Body of pancreas (tissue), 4 donors: Measurements from ENCODE around the gene KIF25.

ENCODE experiments used
- POLR2A ChIP-seq, 3 donors: fragments of 450-650 bp; IDR thresholded peaks; one replicate each; pipeline ENCODE4 v1.6.1; 2016; ENCODE audit warnings: antibody characterized with exemption in 3 of 3, mild to moderate bottlenecking in 2 of 3
- TF ChIP-seq, protein P1 (sequence below), 7 experiments: fragments of 450-650 bp in 4 of 7; fragments of 200-600 bp in 3 of 7; sonication (generic) in 3 of 7; IDR thresholded peaks; one replicate each; pipeline ENCODE4 v1.5.1; 2016 to 2019; ENCODE audit warnings: antibody characterized with exemption in 7 of 7

DNA sequence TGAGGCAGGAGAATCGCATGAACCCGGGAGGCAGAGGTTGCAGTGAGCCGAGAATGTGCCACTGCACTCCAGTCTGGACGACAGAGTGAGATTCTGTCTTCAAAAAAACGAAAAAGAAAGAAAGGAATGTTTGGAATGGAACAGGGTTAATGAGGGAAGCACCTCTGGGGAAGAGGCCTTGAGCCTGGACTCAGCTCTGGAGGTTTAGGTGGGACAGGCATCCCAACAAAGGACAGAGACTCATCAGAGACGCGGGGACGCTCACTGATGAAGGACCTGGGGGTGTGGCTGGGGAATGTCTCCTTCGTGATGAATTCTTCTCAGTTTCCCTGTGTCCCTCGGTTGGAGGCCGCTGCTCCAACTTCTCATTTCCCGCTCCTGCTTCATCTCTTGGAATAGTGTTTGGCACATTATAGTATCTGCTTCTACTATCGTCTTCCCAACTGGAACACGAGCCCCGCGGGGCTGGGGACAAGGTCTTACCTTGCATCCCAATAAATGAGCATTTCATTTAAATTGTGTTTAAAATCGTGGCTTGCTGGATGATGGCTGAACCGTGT, 27.6 kb downstream of the KIF25 start:
- TF ChIP-seq, protein P1, sequence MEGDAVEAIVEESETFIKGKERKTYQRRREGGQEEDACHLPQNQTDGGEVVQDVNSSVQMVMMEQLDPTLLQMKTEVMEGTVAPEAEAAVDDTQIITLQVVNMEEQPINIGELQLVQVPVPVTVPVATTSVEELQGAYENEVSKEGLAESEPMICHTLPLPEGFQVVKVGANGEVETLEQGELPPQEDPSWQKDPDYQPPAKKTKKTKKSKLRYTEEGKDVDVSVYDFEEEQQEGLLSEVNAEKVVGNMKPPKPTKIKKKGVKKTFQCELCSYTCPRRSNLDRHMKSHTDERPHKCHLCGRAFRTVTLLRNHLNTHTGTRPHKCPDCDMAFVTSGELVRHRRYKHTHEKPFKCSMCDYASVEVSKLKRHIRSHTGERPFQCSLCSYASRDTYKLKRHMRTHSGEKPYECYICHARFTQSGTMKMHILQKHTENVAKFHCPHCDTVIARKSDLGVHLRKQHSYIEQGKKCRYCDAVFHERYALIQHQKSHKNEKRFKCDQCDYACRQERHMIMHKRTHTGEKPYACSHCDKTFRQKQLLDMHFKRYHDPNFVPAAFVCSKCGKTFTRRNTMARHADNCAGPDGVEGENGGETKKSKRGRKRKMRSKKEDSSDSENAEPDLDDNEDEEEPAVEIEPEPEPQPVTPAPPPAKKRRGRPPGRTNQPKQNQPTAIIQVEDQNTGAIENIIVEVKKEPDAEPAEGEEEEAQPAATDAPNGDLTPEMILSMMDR (IDR thresholded peaks at IDR 0.05): no peak
- TF ChIP-seq POLR2A (IDR thresholded peaks at IDR 0.05): no peak
